GM18861 (cell line): ENCODE measurements around the gene OTULINL.
"Not testable (repeated sequence)": the region's sequence is repeated elsewhere in the genome, so short reads cannot be mapped to it uniquely, and the experiment has no call there.

Experiments
- ATAC-seq: cut with Tn5 transposase; IDR thresholded peaks from one replicate; pipeline ENCODE4 v1.9.1; 2021; ENCODE audit not compliant: unreplicated experiment

Gene OTULINL

GRCh38 chr5:14581106-14581890, at the start of gene OTULINL:
Gene OTULINL (plus strand): TSS chr5:14581792. CDS start chr5:14581895, 103 bp downstream.
- ATAC-seq = peak; percentile 91

- ATAC-seq = no peak
Observed at GRCh38 chr5:14532180-14532579, 49.4 kb upstream of the OTULINL start.

GRCh38 chr5:14534773-14535172, 46.8 kb upstream of the OTULINL start:
- ATAC-seq = no peak

GRCh38 chr5:14545308-14545707, 36.3 kb upstream of the OTULINL start:
- no peak for ATAC-seq

GRCh38 chr5:14545862-14546261, 35.7 kb upstream of the OTULINL start:
- no peak for ATAC-seq

- no peak for ATAC-seq
Observed at GRCh38 chr5:14547666-14548065, 33.9 kb upstream of the OTULINL start.

GRCh38 chr5:14551211-14551610, 30.4 kb upstream of the OTULINL start:
- ATAC-seq = no peak

- no peak for ATAC-seq
Observed at GRCh38 chr5:14552017-14552416, 29.6 kb upstream of the OTULINL start.

GRCh38 chr5:14554288-14554687, 27.3 kb upstream of the OTULINL start:
- ATAC-seq = not testable (repeated sequence)

- no peak for ATAC-seq
Observed at GRCh38 chr5:14556015-14556414, 25.6 kb upstream of the OTULINL start.

GRCh38 chr5:14557203-14557770, 24.3 kb upstream of the OTULINL start:
- no peak for ATAC-seq

- ATAC-seq = no peak
Observed at GRCh38 chr5:14557791-14558415, 23.7 kb upstream of the OTULINL start.

- ATAC-seq = no peak
Observed at GRCh38 chr5:14560091-14560595, 21.4 kb upstream of the OTULINL start.

- ATAC-seq = no peak
Observed at GRCh38 chr5:14561741-14562140, 19.9 kb upstream of the OTULINL start.

- ATAC-seq = no peak
Observed at GRCh38 chr5:14568333-14568732, 13.3 kb upstream of the OTULINL start.

- no peak for ATAC-seq
Observed at GRCh38 chr5:14569948-14570691, 11.5 kb upstream of the OTULINL start.

GRCh38 chr5:14571901-14572300, 9.7 kb upstream of the OTULINL start:
- no peak for ATAC-seq

GRCh38 chr5:14572385-14572784, 9.2 kb upstream of the OTULINL start:
- no peak for ATAC-seq

GRCh38 chr5:14572836-14573235, 8.8 kb upstream of the OTULINL start:
- no peak for ATAC-seq

GRCh38 chr5:14574096-14574495, 7.5 kb upstream of the OTULINL start:
- ATAC-seq = no peak

- ATAC-seq = no peak
Observed at GRCh38 chr5:14574891-14575508, 6.6 kb upstream of the OTULINL start.
